WTC11 (cell line): Measurements from ENCODE around the gene SLC36A1. TPM values are rescaled to one million over a fixed set of nuclear protein-coding genes. Genes with fewer than 3 reads are reported as not detected.
A peak's percentile ranks its signal among the peaks of the same experiment; 100 is the strongest.
"Not testable (repeated sequence)": the region's sequence is repeated elsewhere in the genome, so short reads cannot be mapped to it uniquely, and the experiment has no call there.

Source experiments
- ATAC-seq: fragments of 200-7000 bp; cut with Tn5 transposase; 2 replicates; pipeline ENCODE4 v1.10.0; 2021; ENCODE audit warnings: mild to moderate bottlenecking, moderate library complexity
- CTCF ChIA-PET: fragments of 300-600 bp; sonication (Branson Sonifier 250); formaldehyde crosslinking; loops from one replicate; lab custom pipeline; 2021; ENCODE audit warnings: antibody characterized with exemption; lab: Charles Lee
- POLR2A ChIA-PET: fragments of 350-600 bp; sonication (Branson Sonifier 250); formaldehyde crosslinking; loops from one replicate; lab custom pipeline; 2021; ENCODE audit warnings: antibody characterized with exemption; lab: Charles Lee
- DNase-seq: peaks from one replicate; pipeline ENCODE4 v3.0.0; 2021; ENCODE audit warnings: low spot score
- H3K27ac Mint-ChIP-seq: 2 replicates; pipeline ENCODE4 v1.8.0; 2021; ENCODE audit warnings: mixed read lengths
- H3K27me3 Mint-ChIP-seq: 2 replicates; pipeline ENCODE4 v1.8.0; 2021; ENCODE audit warnings: low read depth, mild to moderate bottlenecking, moderate library complexity, mixed read lengths
- H3K36me3 Mint-ChIP-seq: 2 replicates; pipeline ENCODE4 v1.8.0; 2021; ENCODE audit warnings: mixed read lengths
- H3K4me1 Mint-ChIP-seq: 2 replicates; pipeline ENCODE4 v1.8.0; 2022; ENCODE audit warnings: mixed read lengths
- H3K4me3 Mint-ChIP-seq: 2 replicates; pipeline ENCODE4 v1.8.0; 2021; ENCODE audit warnings: mild to moderate bottlenecking, moderate library complexity, mixed read lengths
- H3K9me3 Mint-ChIP-seq: 2 replicates; pipeline ENCODE4 v1.8.0; 2021; ENCODE audit warnings: mixed read lengths
- FOXJ3 ChIP-seq: sonication (generic); formaldehyde crosslinking; IDR thresholded peaks from 2 replicates; pipeline ENCODE4 v1.9.0; 2021; ENCODE audit warnings: missing genetic modification reagents, mild to moderate bottlenecking, borderline replicate concordance
- GTF2I ChIP-seq: fragments of 250-450 bp; sonication (Bioruptor Pico); conservative IDR thresholded peaks from 2 replicates; pipeline ENCODE4 v1.4.0; 2021; ENCODE audit warnings: mild to moderate bottlenecking
- NFATC4 ChIP-seq: fragments of 250-450 bp; sonication (Bioruptor Pico); IDR thresholded peaks from 2 replicates; pipeline ENCODE4 v1.9.0; 2021; ENCODE audit warnings: mild to moderate bottlenecking
- TEAD4 ChIP-seq: sonication (generic); formaldehyde crosslinking; IDR thresholded peaks from 2 replicates; pipeline ENCODE4 v1.8.0; 2022; ENCODE audit warnings: mild to moderate bottlenecking, missing genetic modification reagents
- ZNF317 ChIP-seq: sonication (generic); formaldehyde crosslinking; IDR thresholded peaks from 2 replicates; pipeline ENCODE4 v1.8.1; 2023; ENCODE audit warnings: low read depth, mild to moderate bottlenecking, moderate library complexity, missing genetic modification reagents, borderline replicate concordance
- ZNF671 ChIP-seq: fragments of 250-450 bp; sonication (Bioruptor Pico); IDR thresholded peaks from 2 replicates; pipeline ENCODE4 v1.8.0; 2021; ENCODE audit warnings: mild to moderate bottlenecking
- total RNA-seq: library from RNA; stranded (reverse); gene quantifications from 3 replicates; pipeline ENCODE4 v1.2.3, GENCODE V29; 2021
- TF ChIP-seq, protein P1 (sequence below): sonication (generic); formaldehyde crosslinking; IDR thresholded peaks from 2 replicates; pipeline ENCODE4 v1.8.0; 2023; ENCODE audit warnings: missing genetic modification reagents, mild to moderate bottlenecking, borderline replicate concordance
- TF ChIP-seq, protein P2 (sequence below): sonication (generic); formaldehyde crosslinking; IDR thresholded peaks from 2 replicates; pipeline ENCODE4 v1.8.1; 2022; ENCODE audit warnings: low read depth, mild to moderate bottlenecking, moderate library complexity, missing genetic modification reagents, borderline replicate concordance
- TF ChIP-seq, protein P3 (sequence below): fragments of 250-450 bp; sonication (Bioruptor Pico); conservative IDR thresholded peaks from 2 replicates; pipeline ENCODE4 v1.9.0; 2021; ENCODE audit warnings: mild to moderate bottlenecking

The SLC36A1 gene
- total RNA-seq, 1 experiment from 2014 or later, result 12.2 TPM

DNA sequence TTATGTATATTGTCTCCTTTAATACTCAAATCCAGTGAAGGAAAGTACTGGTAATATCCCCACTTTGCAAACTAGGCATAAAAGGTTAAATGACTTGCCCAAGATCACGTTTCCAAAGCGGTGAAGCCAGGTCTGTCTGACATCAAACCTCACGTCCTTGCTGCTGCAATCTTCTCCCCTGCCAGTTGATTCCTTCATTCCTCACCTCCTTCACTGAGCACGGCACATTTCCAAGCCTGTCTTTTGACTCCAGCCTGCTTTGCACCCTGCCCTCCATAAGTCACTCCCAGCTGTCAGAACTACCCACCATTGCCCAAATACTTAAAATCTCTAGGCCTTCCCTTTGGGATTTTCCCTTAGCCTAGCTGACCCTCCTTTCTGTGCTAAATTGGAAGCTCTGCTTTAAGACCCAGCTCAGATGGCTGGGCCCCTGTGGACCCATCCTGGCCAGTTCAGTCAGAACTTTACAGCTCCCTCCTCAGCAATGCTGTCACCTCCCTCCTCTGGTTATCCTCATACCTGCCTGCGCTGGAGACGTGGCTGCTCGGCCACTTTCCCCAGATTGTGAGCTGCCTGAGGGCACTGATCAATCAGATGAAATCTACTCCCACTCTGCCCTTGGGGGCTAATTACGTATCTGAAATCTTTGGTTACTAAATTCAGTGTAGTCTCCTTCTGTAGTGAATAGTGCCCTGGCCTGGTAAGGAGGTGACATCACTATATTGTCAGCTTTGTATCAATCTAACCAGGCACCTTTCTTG is 51.2 kb downstream of the SLC36A1 start (continued):
- TF ChIP-seq, protein P1, sequence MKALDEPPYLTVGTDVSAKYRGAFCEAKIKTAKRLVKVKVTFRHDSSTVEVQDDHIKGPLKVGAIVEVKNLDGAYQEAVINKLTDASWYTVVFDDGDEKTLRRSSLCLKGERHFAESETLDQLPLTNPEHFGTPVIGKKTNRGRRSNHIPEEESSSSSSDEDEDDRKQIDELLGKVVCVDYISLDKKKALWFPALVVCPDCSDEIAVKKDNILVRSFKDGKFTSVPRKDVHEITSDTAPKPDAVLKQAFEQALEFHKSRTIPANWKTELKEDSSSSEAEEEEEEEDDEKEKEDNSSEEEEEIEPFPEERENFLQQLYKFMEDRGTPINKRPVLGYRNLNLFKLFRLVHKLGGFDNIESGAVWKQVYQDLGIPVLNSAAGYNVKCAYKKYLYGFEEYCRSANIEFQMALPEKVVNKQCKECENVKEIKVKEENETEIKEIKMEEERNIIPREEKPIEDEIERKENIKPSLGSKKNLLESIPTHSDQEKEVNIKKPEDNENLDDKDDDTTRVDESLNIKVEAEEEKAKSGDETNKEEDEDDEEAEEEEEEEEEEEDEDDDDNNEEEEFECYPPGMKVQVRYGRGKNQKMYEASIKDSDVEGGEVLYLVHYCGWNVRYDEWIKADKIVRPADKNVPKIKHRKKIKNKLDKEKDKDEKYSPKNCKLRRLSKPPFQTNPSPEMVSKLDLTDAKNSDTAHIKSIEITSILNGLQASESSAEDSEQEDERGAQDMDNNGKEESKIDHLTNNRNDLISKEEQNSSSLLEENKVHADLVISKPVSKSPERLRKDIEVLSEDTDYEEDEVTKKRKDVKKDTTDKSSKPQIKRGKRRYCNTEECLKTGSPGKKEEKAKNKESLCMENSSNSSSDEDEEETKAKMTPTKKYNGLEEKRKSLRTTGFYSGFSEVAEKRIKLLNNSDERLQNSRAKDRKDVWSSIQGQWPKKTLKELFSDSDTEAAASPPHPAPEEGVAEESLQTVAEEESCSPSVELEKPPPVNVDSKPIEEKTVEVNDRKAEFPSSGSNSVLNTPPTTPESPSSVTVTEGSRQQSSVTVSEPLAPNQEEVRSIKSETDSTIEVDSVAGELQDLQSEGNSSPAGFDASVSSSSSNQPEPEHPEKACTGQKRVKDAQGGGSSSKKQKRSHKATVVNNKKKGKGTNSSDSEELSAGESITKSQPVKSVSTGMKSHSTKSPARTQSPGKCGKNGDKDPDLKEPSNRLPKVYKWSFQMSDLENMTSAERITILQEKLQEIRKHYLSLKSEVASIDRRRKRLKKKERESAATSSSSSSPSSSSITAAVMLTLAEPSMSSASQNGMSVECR (CRISPR knock-in tag), result no peak
- TF ChIP-seq, protein P2, sequence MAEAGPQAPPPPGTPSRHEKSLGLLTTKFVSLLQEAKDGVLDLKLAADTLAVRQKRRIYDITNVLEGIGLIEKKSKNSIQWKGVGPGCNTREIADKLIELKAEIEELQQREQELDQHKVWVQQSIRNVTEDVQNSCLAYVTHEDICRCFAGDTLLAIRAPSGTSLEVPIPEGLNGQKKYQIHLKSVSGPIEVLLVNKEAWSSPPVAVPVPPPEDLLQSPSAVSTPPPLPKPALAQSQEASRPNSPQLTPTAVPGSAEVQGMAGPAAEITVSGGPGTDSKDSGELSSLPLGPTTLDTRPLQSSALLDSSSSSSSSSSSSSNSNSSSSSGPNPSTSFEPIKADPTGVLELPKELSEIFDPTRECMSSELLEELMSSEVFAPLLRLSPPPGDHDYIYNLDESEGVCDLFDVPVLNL, result no peak
- TF ChIP-seq NFATC4 (CRISPR knock-in tag) (no peak), TEAD4 (no peak)
- TF ChIP-seq, all 79 proteins: peak for 0

DNA sequence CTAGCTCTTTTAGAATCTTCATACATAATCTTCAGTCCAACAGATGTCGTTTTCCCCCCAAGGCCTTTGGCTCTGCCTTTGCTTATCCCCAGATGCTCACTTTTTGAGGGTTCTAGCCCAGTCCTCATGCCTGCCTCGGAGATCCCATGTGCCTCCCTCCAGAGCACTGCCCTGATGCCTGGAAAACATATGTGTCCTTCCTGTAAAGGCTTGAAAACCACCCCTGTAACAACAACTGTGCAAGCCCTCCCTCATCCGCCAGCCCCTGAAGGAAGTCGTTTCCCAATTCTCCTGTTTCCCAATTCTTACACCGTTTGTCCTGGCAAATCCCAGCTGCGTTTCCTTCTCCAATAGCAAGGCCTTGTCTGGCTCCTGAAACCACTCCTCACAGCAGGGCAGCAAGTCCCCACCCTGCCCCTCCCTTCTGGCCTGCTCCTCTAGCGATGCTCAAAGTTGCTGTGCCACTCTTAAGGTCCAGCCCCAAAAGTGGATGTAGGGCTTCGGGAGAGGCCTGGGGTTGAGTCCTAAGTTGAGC is 52.2 kb downstream of the SLC36A1 start:
- ChIA-PET CTCF (interaction anchor here (1.0 to 2.7 kb wide), 7 partner anchors 24 to 373 kb away, joined by 3 to 16 read pairs (median 8); partner anchors contain the start of gene SLC36A1), POLR2A (interaction anchor here (1.3 kb wide), 1 partner anchor 51 kb away, joined by 5 read pairs; no protein-coding TSS in a partner anchor)
- DNase-seq (no peak), ATAC-seq (no peak)
- H3K36me3 Mint-ChIP-seq, result peaks cover 4% of the 10 kb centered on the region
- peaks cover 6% of the 10 kb centered on the region for H3K9me3 Mint-ChIP-seq
- H3K4me3 Mint-ChIP-seq, result no peak overlapping the region
- peaks cover 48% of the 10 kb centered on the region for H3K4me1 Mint-ChIP-seq
- TF ChIP-seq, protein P3, sequence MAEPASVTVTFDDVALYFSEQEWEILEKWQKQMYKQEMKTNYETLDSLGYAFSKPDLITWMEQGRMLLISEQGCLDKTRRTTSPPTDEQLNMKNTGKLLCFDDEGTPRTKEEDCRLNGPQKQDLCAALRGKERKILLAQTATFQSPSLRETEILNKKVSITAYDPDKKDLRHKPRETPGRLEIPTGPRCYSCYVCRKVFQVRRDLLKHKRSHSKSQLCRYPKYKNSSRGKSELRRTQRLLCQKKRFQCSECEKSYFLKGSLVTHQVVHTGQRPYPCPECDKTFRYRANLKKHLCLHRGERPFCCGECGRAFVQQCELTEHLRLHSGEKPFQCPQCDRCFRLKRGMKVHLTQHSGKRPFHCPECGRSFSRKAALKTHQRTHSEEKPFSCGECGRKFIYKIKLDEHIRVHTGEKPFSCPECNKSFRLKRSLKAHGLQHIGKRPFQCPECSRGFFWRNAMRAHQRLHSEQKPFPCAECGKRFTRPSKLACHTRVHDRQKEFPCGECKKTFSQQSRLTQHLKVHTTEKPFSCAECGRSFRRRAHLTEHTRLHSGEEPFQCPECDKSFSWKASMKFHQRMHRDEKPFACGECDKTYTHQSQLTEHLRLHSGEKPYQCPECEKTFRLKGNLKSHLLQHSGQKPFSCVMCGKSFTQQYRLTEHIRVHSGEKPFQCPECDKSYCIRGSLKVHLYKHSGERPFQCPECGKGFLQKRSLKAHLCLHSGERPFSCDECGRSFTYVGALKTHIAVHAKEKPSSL (CRISPR knock-in tag), result no peak
- H3K27me3 Mint-ChIP-seq, result no peaks in the 10 kb centered on the region
- H3K27ac Mint-ChIP-seq, result peak overlapping the region; percentile 46

DNA sequence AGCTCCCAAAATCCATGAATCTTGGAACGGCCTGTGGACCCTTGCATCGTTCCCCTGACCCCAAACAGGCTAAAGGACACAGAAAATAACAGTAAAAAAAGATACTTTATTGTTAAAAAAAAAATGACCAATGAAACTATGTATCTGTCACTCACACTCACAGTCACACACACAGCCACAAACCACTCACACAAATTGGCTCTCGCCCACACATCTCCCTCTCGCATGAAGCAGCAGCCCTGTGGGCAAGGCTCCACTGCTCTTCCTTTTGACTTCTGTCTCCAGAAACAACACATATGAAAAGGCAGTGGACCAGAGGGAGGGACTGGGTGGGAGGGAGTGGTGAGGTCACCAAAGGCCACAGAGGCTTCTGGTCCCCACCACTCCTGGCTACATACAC is 56.6 kb downstream of the SLC36A1 start:
- ATAC-seq, result no peak
- no peaks in the 10 kb centered on the region for H3K9me3 Mint-ChIP-seq
- POLR2A ChIA-PET, result no interaction called here

DNA sequence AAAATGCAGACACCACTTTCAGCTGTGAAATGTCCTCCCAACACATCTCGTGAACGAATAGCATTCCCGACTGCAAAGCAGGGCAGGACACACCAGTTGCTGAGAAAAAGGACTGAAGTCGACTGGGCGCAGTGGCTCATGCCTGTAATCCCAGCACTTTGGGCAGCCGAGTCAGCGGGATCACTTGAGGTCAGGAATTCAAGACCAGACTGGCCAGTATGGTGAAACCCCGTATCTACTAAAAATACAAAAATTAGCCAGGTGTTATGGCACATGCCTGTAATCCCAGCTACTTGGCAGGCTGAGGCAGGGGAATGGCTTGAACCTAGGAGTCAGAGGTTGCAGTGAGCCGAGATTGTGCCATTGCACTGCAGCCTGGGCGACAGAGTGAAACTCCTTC is 60.9 kb downstream of the SLC36A1 start:
- not testable (repeated sequence) for H3K4me3 Mint-ChIP-seq, H3K27me3 Mint-ChIP-seq, DNase-seq, ATAC-seq, H3K27ac Mint-ChIP-seq, H3K36me3 Mint-ChIP-seq, H3K4me1 Mint-ChIP-seq, H3K9me3 Mint-ChIP-seq
- ChIA-PET CTCF (interaction anchor here (0.7 to 2.8 kb wide), 3 partner anchors 15 to 143 kb away, joined by 3 to 12 read pairs (median 7); no protein-coding TSS in a partner anchor), POLR2A (interaction anchor here (0.7 kb wide), 1 partner anchor 126 kb away, joined by 6 read pairs; no protein-coding TSS in a partner anchor)

More for the DNA sequence above, 56.6 kb downstream of the SLC36A1 start:
- no peak overlapping the region for H3K4me3 Mint-ChIP-seq
- no peak overlapping the region for H3K27ac Mint-ChIP-seq
- CTCF ChIA-PET, result interaction anchor here (1.3 kb wide), 1 partner anchor 19 kb away, joined by 4 read pairs; no protein-coding TSS in a partner anchor
- no peak for TF ChIP-seq ZNF671 (CRISPR knock-in tag)
- no peak for TF ChIP-seq GTF2I
- TF ChIP-seq ZNF317 (CRISPR knock-in tag), result no peak
- no peak for TF ChIP-seq FOXJ3 (CRISPR knock-in tag)
- H3K27me3 Mint-ChIP-seq, result no peaks in the 10 kb centered on the region
- no peaks in the 10 kb centered on the region for H3K36me3 Mint-ChIP-seq
- DNase-seq, result no peak
- peaks cover 15% of the 10 kb centered on the region for H3K4me1 Mint-ChIP-seq
